H1 (cell line): ENCODE data around the gene CASK. TPM values are rescaled to one million over a fixed set of nuclear protein-coding genes. Genes with fewer than 3 reads are reported as not detected.

Experiments
- CTCF ChIA-PET: fragments of 300-600 bp; sonication (Branson Sonifier 250); formaldehyde crosslinking; loops from one replicate; lab custom pipeline; 2021; ENCODE audit not compliant: partially characterized antibody; lab: Charles Lee
- POLR2A ChIA-PET: fragments of 300-600 bp; sonication (Branson Sonifier 250); formaldehyde crosslinking; loops from one replicate; lab custom pipeline; 2021; ENCODE audit warnings: inconsistent platforms; ENCODE audit not compliant: partially characterized antibody; lab: Charles Lee
- DNase-seq, 2 experiments: peaks; one replicate each; pipeline versions ENCODE4 v3.0.0 to v3.0.0-alpha.2; 2010 to 2022; ENCODE audit warnings: low spot score in 2 of 2, low read depth in 1 of 2, mixed read lengths in 1 of 2
- FAIRE-seq: peaks from 2 replicates; lab custom pipeline; 2011; peaks lifted over from hg19 to GRCh38; lab: Jason Lieb, UNC
- H2AFZ ChIP-seq: 2 replicates; pipeline ENCODE4 v1.8.1; 2012; ENCODE audit warnings: low read length, inconsistent platforms
- H2AK5ac ChIP-seq: 2 replicates; pipeline ENCODE4 v1.6.1; 2013; ENCODE audit warnings: low read depth, low read length
- H2BK120ac ChIP-seq: replicated peaks from 2 replicates; pipeline ENCODE3; 2013; ENCODE audit warnings: low read depth, low read length, inconsistent platforms
- H2BK12ac ChIP-seq: 2 replicates; pipeline ENCODE4 v1.6.1; 2013; ENCODE audit warnings: low read depth, low read length
- H2BK15ac ChIP-seq: 2 replicates; pipeline ENCODE4 v1.6.1; 2013; ENCODE audit warnings: low read length
- H2BK20ac ChIP-seq: 2 replicates; pipeline ENCODE4 v1.6.1; 2013; ENCODE audit warnings: low read length
- H2BK5ac ChIP-seq: 2 replicates; pipeline ENCODE4 v1.6.1; 2013; ENCODE audit warnings: low read depth, low read length
- H3K14ac ChIP-seq: 2 replicates; pipeline ENCODE4 v1.6.1; 2013; ENCODE audit warnings: inconsistent platforms; ENCODE audit not compliant: insufficient read length
- H3K18ac ChIP-seq: 2 replicates; pipeline ENCODE4 v1.6.1; 2013; ENCODE audit warnings: low read length; ENCODE audit errors: extremely low read depth
- H3K23ac ChIP-seq: 2 replicates; pipeline ENCODE4 v1.6.1; 2013; ENCODE audit warnings: inconsistent platforms; ENCODE audit not compliant: insufficient read length
- H3K23me2 ChIP-seq: 2 replicates; pipeline ENCODE4 v1.6.1; 2013; ENCODE audit warnings: low read depth, low read length
- H3K27ac ChIP-seq: 2 replicates; pipeline ENCODE4 v1.6.1; 2011; ENCODE audit warnings: low read depth, low read length, inconsistent platforms
- H3K27me3 ChIP-seq, 4 experiments: replicated peaks in 1 of 4; 1 replicate in 1 of 4; 2 replicates in 3 of 4; pipeline versions ENCODE4 v1.6.1 to v1.8.1; 2011 to 2013; ENCODE audit warnings: low read length in 3 of 4, mild to moderate bottlenecking in 3 of 4, inconsistent platforms in 2 of 4, mixed read lengths in 2 of 4, moderate library complexity in 1 of 4; ENCODE audit not compliant: control insufficient read depth in 3 of 4, insufficient read depth in 3 of 4; ENCODE audit errors: extremely low read depth in 1 of 4
- H3K36me3 ChIP-seq, 4 experiments: 2 replicates each; pipeline versions ENCODE4 v1.6.1 to v1.8.1; 2011 to 2013; ENCODE audit warnings: mild to moderate bottlenecking in 4 of 4, low read length in 3 of 4, moderate library complexity in 2 of 4, control low read depth in 1 of 4, inconsistent platforms in 1 of 4; ENCODE audit not compliant: insufficient read depth in 4 of 4, control insufficient read depth in 2 of 4
- H3K4ac ChIP-seq: replicated peaks from 2 replicates; pipeline ENCODE3; 2013; ENCODE audit warnings: low read length, low read depth, mixed read lengths, inconsistent platforms; ENCODE audit not compliant: insufficient read length
- H3K4me1 ChIP-seq, 4 experiments: replicated peaks in 1 of 4; 1 replicate in 1 of 4; 2 replicates in 3 of 4; pipeline versions ENCODE4 v1.6.1 to v1.8.1; 2011 to 2013; ENCODE audit warnings: low read length in 3 of 4, inconsistent platforms in 2 of 4, mixed read lengths in 1 of 4; ENCODE audit not compliant: insufficient read depth in 4 of 4, control insufficient read depth in 3 of 4
- H3K4me2 ChIP-seq, 2 experiments: 2 replicates each; pipeline versions ENCODE4 v1.6.1 to v1.8.1; 2011 to 2013; ENCODE audit warnings: low read depth in 2 of 2, low read length in 2 of 2, control low read depth in 1 of 2, inconsistent platforms in 1 of 2, mild to moderate bottlenecking in 1 of 2; ENCODE audit not compliant: insufficient read depth in 1 of 2
- H3K4me3 ChIP-seq, 4 experiments: fragments of 200-600, 300-600 bp in 1 of 4; sonication (generic), shearing (Covaris generic), sonication (Bioruptor Twin) in 1 of 4; 2 replicates each; pipeline versions ENCODE4 v1.5.1 to v1.8.1; 2011 to 2016; ENCODE audit warnings: low read length in 4 of 4, low read depth in 3 of 4, control low read depth in 2 of 4, inconsistent platforms in 2 of 4, mild to moderate bottlenecking in 2 of 4, mixed read lengths in 1 of 4, moderate library complexity in 1 of 4; ENCODE audit not compliant: insufficient read depth in 2 of 4; ENCODE audit errors: extremely low read depth in 1 of 4
- H3K56ac ChIP-seq: replicated peaks from 2 replicates; pipeline ENCODE3; 2013; ENCODE audit warnings: low read depth, mild to moderate bottlenecking, mixed read lengths, low read length, inconsistent platforms; ENCODE audit not compliant: insufficient read length
- H3K79me1 ChIP-seq: 2 replicates; pipeline ENCODE4 v1.6.1; 2013; ENCODE audit warnings: low read depth, low read length, control low read depth
- H3K79me2 ChIP-seq, 2 experiments: 2 replicates each; pipeline versions ENCODE4 v1.6.1 to v1.8.1; 2012 to 2013; ENCODE audit warnings: low read length in 2 of 2, mild to moderate bottlenecking in 2 of 2, inconsistent platforms in 1 of 2; ENCODE audit not compliant: insufficient read depth in 2 of 2, control insufficient read depth in 1 of 2
- H3K9ac ChIP-seq, 4 experiments: replicated peaks in 1 of 4; 1 replicate in 1 of 4; 2 replicates in 3 of 4; pipeline versions ENCODE4 v1.6.1 to v1.8.1; 2011 to 2013; ENCODE audit warnings: low read depth in 3 of 4, low read length in 3 of 4, control low read depth in 2 of 4, mild to moderate bottlenecking in 2 of 4, moderate library complexity in 2 of 4, inconsistent platforms in 1 of 4; ENCODE audit errors: extremely low read depth in 1 of 4
- H3K9me3 ChIP-seq, 2 experiments: 2 replicates each; pipeline versions ENCODE4 v1.6.1 to v1.8.1; 2012 to 2013; ENCODE audit warnings: mild to moderate bottlenecking in 2 of 2, moderate library complexity in 2 of 2, control low read depth in 1 of 2, inconsistent platforms in 1 of 2, low read depth in 1 of 2, low read length in 1 of 2, mixed read lengths in 1 of 2; ENCODE audit not compliant: insufficient read depth in 2 of 2
- H4K20me1 ChIP-seq, 2 experiments: replicated peaks in 1 of 2; 2 replicates each; pipeline versions ENCODE3 to v1.8.1; 2011 to 2013; ENCODE audit warnings: inconsistent platforms in 2 of 2, low read length in 2 of 2, mild to moderate bottlenecking in 1 of 2; ENCODE audit not compliant: insufficient read depth in 2 of 2, control insufficient read depth in 1 of 2
- H4K5ac ChIP-seq: 2 replicates; pipeline ENCODE4 v1.6.1; 2013; ENCODE audit warnings: low read length, low read depth, mixed read lengths, inconsistent platforms; ENCODE audit not compliant: insufficient read length
- H4K8ac ChIP-seq: 2 replicates; pipeline ENCODE4 v1.8.0; 2013; ENCODE audit warnings: mild to moderate bottlenecking, moderate library complexity, low read length, inconsistent platforms; ENCODE audit not compliant: insufficient read depth; ENCODE audit errors: extremely low read depth
- H4K91ac ChIP-seq: replicated peaks from 2 replicates; pipeline ENCODE3; 2013; ENCODE audit warnings: low read length, mixed read lengths, inconsistent platforms; ENCODE audit not compliant: insufficient read length
- BACH1 ChIP-seq: IDR thresholded peaks from 2 replicates; pipeline ENCODE4 v1.6.1; 2012; ENCODE audit warnings: low read length, improper control_type of control experiment
- CTBP2 ChIP-seq: IDR thresholded peaks from 2 replicates; pipeline ENCODE4 v1.7.0; 2011; ENCODE audit warnings: borderline replicate concordance, mild to moderate bottlenecking, moderate library complexity, mixed read lengths, low read length; ENCODE audit not compliant: insufficient read depth, insufficient read length
- KDM4A ChIP-seq: IDR thresholded peaks from one replicate; pipeline ENCODE4 v1.7.1; 2012; ENCODE audit warnings: low read depth, mild to moderate bottlenecking, moderate library complexity, low read length, inconsistent platforms; ENCODE audit not compliant: severe bottlenecking
- KDM5A ChIP-seq: fragments of 200-600 bp; IDR thresholded peaks from 2 replicates; pipeline ENCODE4 v1.7.1; 2012; ENCODE audit warnings: mild to moderate bottlenecking, low read length, inconsistent platforms, mixed read lengths
- MAFK ChIP-seq: IDR thresholded peaks from 2 replicates; pipeline ENCODE4 v1.6.1; 2012; ENCODE audit warnings: low read depth, mild to moderate bottlenecking, improper control_type of control experiment, low read length
- POU5F1 ChIP-seq: IDR thresholded peaks from 2 replicates; pipeline ENCODE4 v1.6.1; 2011; ENCODE audit warnings: low read depth, mild to moderate bottlenecking, low read length, moderate library complexity
- RNF2 ChIP-seq: fragments of 200-900, 300-1000 bp; sonication (generic); IDR thresholded peaks from 2 replicates; pipeline ENCODE4 v1.7.1; 2016; ENCODE audit warnings: borderline replicate concordance, low read depth, mild to moderate bottlenecking, antibody characterized with exemption, low read length; ENCODE audit not compliant: poor library complexity, severe bottlenecking; ENCODE audit errors: missing control alignments
- RXRA ChIP-seq: IDR thresholded peaks from 2 replicates; pipeline ENCODE4 v1.6.1; 2011; ENCODE audit warnings: low read depth, mild to moderate bottlenecking, low read length, moderate library complexity; ENCODE audit not compliant: insufficient read depth
- SAP30 ChIP-seq: fragments of 300-600 bp; sonication (generic); IDR thresholded peaks from 2 replicates; pipeline ENCODE4 v1.7.1; 2012; ENCODE audit warnings: low read length, moderate library complexity, mild to moderate bottlenecking, inconsistent platforms; ENCODE audit not compliant: insufficient read depth, insufficient replicate concordance
- SP2 ChIP-seq: IDR thresholded peaks from 2 replicates; pipeline ENCODE4 v1.6.1; 2012; ENCODE audit warnings: mild to moderate bottlenecking, low read length, inconsistent platforms
- SUZ12 ChIP-seq: fragments of 200-600 bp; sonication (generic); IDR thresholded peaks from 2 replicates; pipeline ENCODE4 v1.6.1; 2012; ENCODE audit warnings: mild to moderate bottlenecking, inconsistent platforms, low read length, moderate library complexity, mixed read lengths
- TAF7 ChIP-seq: optimal IDR thresholded peaks from 2 replicates; pipeline ENCODE3; 2011; ENCODE audit warnings: low read depth, mild to moderate bottlenecking, inconsistent platforms, low read length, moderate library complexity, borderline replicate concordance
- YY1 ChIP-seq: IDR thresholded peaks from 2 replicates; pipeline ENCODE4 v1.6.1; 2011; ENCODE audit warnings: low read depth, mild to moderate bottlenecking, low read length
- ZNF274 ChIP-seq: IDR thresholded peaks from 2 replicates; pipeline ENCODE4 v1.7.0; 2012; ENCODE audit warnings: low read length, borderline replicate concordance; ENCODE audit errors: extremely low read depth
- WGBS, 2 experiments: shearing (Covaris generic) in 1 of 2; methylation state at CpG; one replicate each; pipeline versions ENCODE4 v1.1.6 to v1.1.7; 2013 to 2015; ENCODE audit warnings: low lambda C conversion rate in 2 of 2, mixed read lengths in 2 of 2, inconsistent platforms in 1 of 2, low coverage in 1 of 2, missing lambda C conversion rate in 1 of 2; ENCODE audit not compliant: insufficient replicate concordance in 2 of 2, insufficient coverage in 1 of 2, insufficient read length in 1 of 2; ENCODE audit errors: extremely low coverage in 1 of 2, missing lambda C conversion rate in 1 of 2; 5-methylcytosine and 5-hydroxymethylcytosine counted together
- polyA plus RNA-seq, 7 experiments: library from polyadenylated mRNA; depleted of rRNA in 3 of 7; stranded (reverse) in 5 of 7; unstranded in 2 of 7; fragments of >200 nt in 5 of 7; fragments of 200-250 nt in 2 of 7; gene quantifications; 1 replicate in 5 of 7; 2 replicates in 1 of 7; 4 replicates in 1 of 7; pipeline versions ENCODE4 v1.2.1 to v1.2.3, GENCODE V29; 2011 to 2013; ENCODE audit warnings: missing spikeins in 2 of 7, mixed read lengths in 2 of 7
- total RNA-seq: library from RNA; stranded (reverse); fragmentation: NEBNext Ultra II Directional; extraction: Animal tissue kit (Norgen Biotek cat#: 25700); gene quantifications from 2 replicates; pipeline ENCODE4 v1.2.1, GENCODE V29; 2021

Gene CASK
- total and polyA plus RNA-seq, 2 of the 8 experiments (the other 6 are each of a cell fraction or from before 2014, with no cell fraction given): 21.6 to 55.1 TPM

GRCh38 chrX:41723826-41724225 lies 199.5 kb downstream of the CASK start, which contains the start of gene GPR82:
TSS of gene GPR82 (plus strand) at chrX:41724181. CDS start at chrX:41727027, 2,846 bp downstream.
- Histone ChIP-seq H3K4ac (no peak within 1 kb of the TSS), H3K9ac (no peak within 1 kb of the TSS), H4K91ac (no peak within 1 kb of the TSS), H3K79me2 (no peaks in the 10 kb centered on the region), H3K23ac (no peak within 1 kb of the TSS), H3K36me3 (no peaks in the 10 kb centered on the region), H3K18ac (no peak within 1 kb of the TSS), H3K27me3 (no peaks in the 10 kb centered on the region), H4K5ac (no peak within 1 kb of the TSS), H3K4me1 (peaks cover 0 to 3% (median 3%) of the 10 kb centered on the region in 4 experiments; a peak in 4 of 7 replicates), H3K27ac (no peak within 1 kb of the TSS), H4K8ac (no peak within 1 kb of the TSS), H2BK120ac (no peak within 1 kb of the TSS), H2AFZ (no peak within 1 kb of the TSS), H2BK5ac (no peak within 1 kb of the TSS), H3K4me3 (no peak within 1 kb of the TSS), H2BK20ac (no peak within 1 kb of the TSS), H3K23me2 (no peaks in the 10 kb centered on the region), H3K4me2 (no peak within 1 kb of the TSS), H3K56ac (no peak within 1 kb of the TSS), H2BK12ac (no peak within 1 kb of the TSS), H2AK5ac (no peak within 1 kb of the TSS), H3K9me3 (no peaks in the 10 kb centered on the region), H3K14ac (no peak within 1 kb of the TSS), H4K20me1 (no peaks in the 10 kb centered on the region), H2BK15ac (no peak within 1 kb of the TSS), H3K79me1 (no peaks in the 10 kb centered on the region)
- POLR2A ChIA-PET: no interaction called here
- WGBS, 2 experiments: 88% methylated on average over 2 of the region's 2 CpGs; no CpG with 5 or more reads in 1 of the 2 experiments
- CTCF ChIA-PET: no interaction called here
- DNase-seq (no peak), FAIRE-seq (no peak)
- TF ChIP-seq TAF7: no peak
- no peak for TF ChIP-seq KDM4A
- no peak for TF ChIP-seq RNF2
- TF ChIP-seq SUZ12: no peak
- no peak for TF ChIP-seq SP2
- TF ChIP-seq POU5F1: no peak
- TF ChIP-seq MAFK: no peak
- no peak for TF ChIP-seq ZNF274
- TF ChIP-seq CTBP2: no peak
- TF ChIP-seq KDM5A: no peak
- TF ChIP-seq YY1: no peak
- no peak for TF ChIP-seq BACH1
- TF ChIP-seq RXRA: no peak
- no peak for TF ChIP-seq SAP30
